Heart left ventricle (tissue), 16 donors: ENCODE data around the gene IFIH1. TPM values are rescaled to one million over a fixed set of nuclear protein-coding genes. Genes with fewer than 3 reads are reported as not detected.
A peak's percentile ranks its signal among the peaks of the same experiment; 100 is the strongest.

Experiments used
- ATAC-seq, 4 donors: fragments of 200-7000 bp; cut with Tn5 transposase; one replicate each; pipeline ENCODE4 v1.9.1; 2020 to 2022; ENCODE audit warnings: moderate library complexity in 4 of 4, mild to moderate bottlenecking in 3 of 4, moderate number of reproducible peaks in 1 of 4
- DNase-seq, 5 donors: peaks; one replicate each; pipeline ENCODE4 v3.0.0-alpha.2; 2020
- H3K27ac ChIP-seq, 12 donors: fragments of 200-600 bp; sonication (generic) in 4 of 12; one replicate each; pipeline versions ENCODE4 v1.5.0 to v1.8.0; 2016 to 2022; ENCODE audit warnings: mild to moderate bottlenecking in 2 of 12
- H3K27me3 ChIP-seq, 9 donors: fragments of 200-600 bp; sonication (generic) in 2 of 9; one replicate each; pipeline versions ENCODE4 v1.5.1 to v1.8.0; 2016 to 2022; ENCODE audit warnings: mild to moderate bottlenecking in 3 of 9
- H3K36me3 ChIP-seq, 9 donors: fragments of 200-600 bp; sonication (generic) in 2 of 9; one replicate each; pipeline versions ENCODE4 v1.5.0 to v1.8.0; 2018 to 2022; ENCODE audit warnings: mild to moderate bottlenecking in 2 of 9
- H3K4me1 ChIP-seq, 12 donors: fragments of 200-600 bp; sonication (generic) in 4 of 12; one replicate each; pipeline versions ENCODE4 v1.5.0 to v1.8.0; 2016 to 2022; ENCODE audit warnings: mild to moderate bottlenecking in 3 of 12
- H3K4me3 ChIP-seq, 12 donors: fragments of 200-600 bp; sonication (generic) in 4 of 12; one replicate each; pipeline versions ENCODE4 v1.5.0 to v1.8.0; 2017 to 2022; ENCODE audit warnings: mild to moderate bottlenecking in 9 of 12, moderate library complexity in 4 of 12
- H3K9me3 ChIP-seq, 12 donors: fragments of 200-600 bp; sonication (generic) in 4 of 12; one replicate each; pipeline versions ENCODE4 v1.5.0 to v1.8.0; 2016 to 2022; ENCODE audit warnings: mild to moderate bottlenecking in 1 of 12
- CTCF ChIP-seq, 12 donors: fragments of 200-600 bp; sonication (generic) in 4 of 12; IDR thresholded peaks; one replicate each; pipeline versions ENCODE4 v1.5.0 to v1.8.0; 2018 to 2022; ENCODE audit warnings: antibody characterized with exemption in 12 of 12, mild to moderate bottlenecking in 5 of 12
- POLR2A ChIP-seq, 2 donors: fragments of 450-650 bp; IDR thresholded peaks; one replicate each; pipeline ENCODE4 v1.6.1; 2017; ENCODE audit warnings: antibody characterized with exemption in 2 of 2, mild to moderate bottlenecking in 2 of 2, moderate library complexity in 2 of 2
- WGBS, 4 donors: extraction: QIAGEN DNeasy Blood & Tissue Kit in 2 of 4; methylation state at CpG; one replicate each; pipeline versions ENCODE4 v1.1.5 to v1.1.7; 2013 to 2018; 5-methylcytosine and 5-hydroxymethylcytosine counted together
- intact Hi-C, 10 donors: fragments of 100-400 bp; cut with DNase I; formaldehyde crosslinking; loops; one replicate each; pipeline versions ENCODE4 v1.11.1 to v1.14.2; 2022
- long read RNA-seq, 3 donors: library from polyadenylated mRNA; unstranded; transcript quantifications; one replicate each; pipeline ENCODE4 v2.0.0, GENCODE V29; 2020 to 2021
- polyA plus RNA-seq, 2 donors: library from polyadenylated mRNA; stranded (reverse); fragments of 200-250 nt; gene quantifications; one replicate each; pipeline ENCODE4 v1.2.3, GENCODE V29; 2013
- total RNA-seq, 9 donors: library from RNA; depleted of rRNA in 2 of 9; stranded (reverse); fragments of >200 nt in 2 of 9; fragmentation: NEBNext Ultra II Directional in 3 of 9; extraction: Animal tissue kit (Norgen Biotek cat#: 25700) in 3 of 9; gene quantifications; one replicate each; pipeline versions ENCODE4 v1.1.0 to v1.2.4, GENCODE V29; 2016 to 2023
- donor health status: ischemic (EF 13 %, LVEDD 7.1; RV severe dilation, severe dysfunction).
- donor health status: healthy with polysubstance abuse.
- donor health status: DM: no; HTN: yes; CAD: no.
- donor health status: DM: no; HTN: no; CAD: no.
- donor health status: ischemic (EF 25% LVEDD 6.9; RV normal size, moderate dysfunction).
- donor health status: ischemic (EF 25% LVEDD 5.7; RV mildly dilated, moderate dysfunction).
- donor health status: healthy.
- donor health status: DM: yes; HTN: yes; CAD: no.
- donor health status: ischemic (EF 35%, LVEDD 5.7; RV mildly dilated, moderate dysfunction).
- donor health status: nonischemic (EF 11% LVEDD 7.7; RV severe dilation, severe dysfunction).
- donor health status: DM: yes; HTN: yes; CAD: no.
- donor health status: PGD.
- donor health status: ischemic (EF 29% LVEDD 5.4; RV normal size, mild dysfunction).
- donor health status: nonischemic (EF 23%, LVEDD 6.1; RV moderate dilation, normal function).

The IFIH1 gene
- total RNA-seq: 10 to 100 TPM in 3 of 9 donors, 1 to 10 TPM in 6; 4.5 to 24.2 (median 6.8) TPM
- polyA plus RNA-seq: 1 to 10 TPM; 3.4 to 3.6 TPM
- long read RNA-seq, donor 1, partial matches to known transcripts: 0 of 6 reads
- long read RNA-seq, donor 1, other reads (novel, unspliced or antisense): 1 of 6 reads
- long read RNA-seq, donor 2, partial matches to known transcripts: 5 of 7 reads
- long read RNA-seq, donor 2, other reads (novel, unspliced or antisense): 0 of 7 reads
- long read RNA-seq, donor 3, partial matches to known transcripts: 1 of 4 reads
- long read RNA-seq, donor 3, other reads (novel, unspliced or antisense): 0 of 4 reads

GRCh38 chr2:162318328-162319180, at the start of gene IFIH1:
Gene IFIH1, minus strand, starts transcription at chr2:162318684. Its CDS starts 377 bp downstream, at chr2:162318307.
- Histone ChIP-seq H3K27me3 (no peaks in the 10 kb centered on the region), H3K36me3 (peaks cover 0 to 4% (median 0%) of the 10 kb centered on the region in 9 donors), H3K9me3 (no peaks in the 10 kb centered on the region), H3K27ac (peak within 1 kb of the TSS; percentile 82 to 98 (median 86)), H3K4me1 (peaks cover 0 to 68% (median 8%) of the 10 kb centered on the region in 12 donors), H3K4me3 (peak within 1 kb of the TSS; percentile 59 to 95 (median 82))
- WGBS, 4 donors: 1 to 2% (median 2%) methylated on average over 28 to 45 of the region's 45 CpGs
- ATAC-seq (peak; percentile 93 to 98 (median 97)), DNase-seq (peak; percentile 79 to 86 (median 84))
- TF ChIP-seq POLR2A (IDR thresholded peaks at IDR 0.05): peak in 1 of 2 donors; percentile 47
- TF ChIP-seq CTCF (IDR thresholded peaks at IDR 0.05): peak in 8 of 12 donors; percentile 9 to 58 (median 40)
- intact Hi-C loops: loop anchor here in 1 of 10 donors (2.0 kb wide), 1 partner anchor 24 kb away; no protein-coding TSS in a partner anchor

- no peaks in the 10 kb centered on the region for H3K9me3 ChIP-seq
- no peak overlapping the region for H3K4me3 ChIP-seq
- TF ChIP-seq CTCF (IDR thresholded peaks at IDR 0.05) (no peak), POLR2A (IDR thresholded peaks at IDR 0.05) (no peak)
- H3K4me1 ChIP-seq: peaks cover 0 to 13% (median 0%) of the 10 kb centered on the region in 12 donors
- H3K36me3 ChIP-seq: peaks cover 0 to 9% (median 0%) of the 10 kb centered on the region in 9 donors
- DNase-seq: no peak
- no peak for ATAC-seq
- H3K27me3 ChIP-seq: no peaks in the 10 kb centered on the region
- 92 to 93% (median 92%) methylated on average over 2 of the region's 2 CpGs for WGBS, 4 donors
- no peak overlapping the region for H3K27ac ChIP-seq
- intact Hi-C loops: no loop called here
Observed at GRCh38 chr2:162365392-162365791, 46.9 kb upstream of the IFIH1 start.

DNA sequence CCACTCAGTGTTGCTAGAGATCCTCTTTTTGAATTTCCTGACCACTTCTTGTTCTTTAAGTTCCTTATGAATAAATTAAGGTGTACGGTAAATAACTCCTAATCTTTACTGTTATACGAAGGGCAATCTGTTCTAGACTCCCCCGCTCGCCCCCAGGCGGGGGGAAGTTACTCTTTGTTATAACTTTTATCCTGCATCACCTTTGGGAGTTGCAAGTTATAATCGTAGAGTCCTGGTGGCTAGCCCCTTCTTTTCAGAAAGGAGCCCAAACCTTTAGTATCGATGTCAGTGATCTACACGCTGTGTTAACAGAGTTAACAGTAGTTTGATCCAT, 26.1 kb upstream of the IFIH1 start:
- Histone ChIP-seq H3K36me3 (peaks cover 0 to 7% (median 0%) of the 10 kb centered on the region in 9 donors), H3K27me3 (no peaks in the 10 kb centered on the region), H3K4me3 (peak overlapping the region; percentile 57 to 87 (median 78)), H3K4me1 (peaks cover 0 to 18% (median 4%) of the 10 kb centered on the region in 12 donors), H3K9me3 (no peaks in the 10 kb centered on the region), H3K27ac (peak overlapping the region in 9 of 12 donors; percentile 31 to 89 (median 68))
- TF ChIP-seq POLR2A (IDR thresholded peaks at IDR 0.05) (no peak), CTCF (IDR thresholded peaks at IDR 0.05) (no peak)
- WGBS, 4 donors: 5 to 11% (median 10%) methylated on average over 8 of the region's 8 CpGs
- no peak for ATAC-seq
- intact Hi-C loops: no loop called here
- DNase-seq: no peak
